Fibroblast of the conjunctiva (primary cell): ENCODE measurements around the gene PRPF31.
A peak's percentile ranks its signal among the peaks of the same experiment; 100 is the strongest.

Experiments used
- DNase-seq: peaks from one replicate; pipeline ENCODE4 v3.0.0-alpha.2; 2010; ENCODE audit warnings: low read depth

Gene PRPF31

DNA sequence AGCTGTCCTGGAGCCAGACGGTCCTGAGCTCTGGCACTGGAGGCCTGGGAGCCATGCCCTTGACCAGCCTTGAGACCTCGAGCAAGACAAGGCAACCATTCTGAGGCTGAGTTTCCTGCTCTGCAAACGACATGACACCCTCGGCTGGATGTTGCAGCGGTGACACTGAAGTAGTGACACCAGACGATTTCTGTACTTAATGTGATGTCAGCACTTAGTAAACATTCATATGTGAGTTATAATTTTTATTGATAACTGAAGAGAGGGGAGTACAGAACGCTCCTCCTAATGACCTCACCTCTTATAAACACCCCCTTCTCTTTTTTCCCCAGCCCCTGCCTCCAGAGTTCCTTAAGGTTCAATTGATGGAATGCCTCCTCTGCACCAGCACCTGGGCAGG lies 7.1 kb upstream of the PRPF31 start:
- no peak for DNase-seq

DNA sequence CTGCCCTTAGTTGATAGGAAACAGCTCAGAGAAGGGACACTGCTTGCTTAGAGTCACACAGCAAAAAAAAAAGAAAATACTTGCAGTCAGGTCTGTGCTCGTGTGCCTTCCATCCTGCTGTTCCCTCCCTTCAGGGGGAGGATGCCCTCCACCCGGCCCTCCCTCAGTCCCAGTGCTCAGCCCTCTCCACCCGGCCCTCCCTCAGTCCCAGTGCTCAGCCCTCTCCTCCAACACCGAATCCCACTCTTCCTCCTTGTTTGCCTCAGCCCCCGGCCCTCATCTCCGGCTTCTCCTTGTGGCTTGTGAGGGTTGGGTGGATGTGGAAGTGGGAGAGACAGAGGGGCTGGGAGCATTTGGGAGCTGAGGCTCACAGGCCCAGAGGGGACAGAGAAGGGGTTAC lies 5.9 kb upstream of the PRPF31 start:
- no peak for DNase-seq

DNA sequence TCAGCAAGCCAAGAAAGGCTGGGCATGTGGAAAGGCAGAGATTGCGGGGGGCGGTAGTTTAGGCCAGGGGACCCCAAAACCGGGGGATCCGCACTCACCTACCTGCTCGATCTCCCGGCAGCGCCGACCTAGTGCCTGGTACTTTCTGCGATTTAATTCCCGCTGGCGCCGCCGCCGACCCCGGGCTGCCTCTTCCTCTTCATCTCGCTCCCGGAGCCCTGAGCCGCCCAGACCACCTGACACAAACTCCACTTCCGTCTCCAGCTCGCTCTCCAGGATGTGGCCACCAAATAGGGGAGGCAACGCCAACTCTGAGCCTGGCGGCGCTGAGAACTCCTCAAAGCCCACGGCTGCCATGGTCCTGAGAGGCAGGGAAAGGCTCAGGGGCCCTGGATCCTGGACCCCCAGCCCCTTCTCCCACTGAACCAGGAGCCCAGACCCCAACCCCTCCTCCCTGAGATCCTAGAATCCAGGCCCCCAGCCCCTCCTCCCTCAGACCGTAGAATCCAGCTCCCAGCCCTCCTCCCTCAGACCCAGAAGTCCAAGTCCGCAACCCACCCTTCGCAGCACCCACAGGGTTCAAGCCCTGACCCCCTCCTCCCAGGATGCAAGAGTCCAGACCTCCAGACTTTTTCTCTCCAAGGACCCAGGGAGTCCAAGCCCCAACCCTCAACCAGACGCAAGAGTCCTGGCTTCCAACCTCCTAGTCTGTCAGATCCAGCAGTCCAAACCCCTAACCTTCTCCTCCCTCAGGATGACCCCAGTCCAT lies 1.0 kb upstream of the PRPF31 start:
- DNase-seq = no peak

DNA sequence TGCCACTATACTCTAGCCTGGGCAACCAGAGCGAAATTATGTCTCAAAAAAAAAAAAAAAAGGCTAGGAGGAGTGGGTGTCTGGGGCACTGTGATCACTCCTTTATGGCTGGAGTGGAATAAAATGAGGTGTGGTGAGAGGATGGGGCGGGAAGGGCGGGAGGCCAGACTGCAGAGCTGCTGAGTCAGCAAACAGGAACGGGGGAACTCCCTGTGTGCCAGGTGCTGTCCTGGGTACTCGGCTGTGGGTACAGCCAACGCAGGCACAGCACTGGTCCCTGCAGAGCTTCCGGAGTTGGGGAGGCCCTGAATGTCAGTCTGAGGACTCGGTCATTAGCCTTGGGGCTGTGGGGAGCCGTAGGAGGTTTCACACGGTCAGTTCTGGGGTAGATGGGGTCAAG lies 5.7 kb downstream of the PRPF31 start:
- DNase-seq = no peak

DNA sequence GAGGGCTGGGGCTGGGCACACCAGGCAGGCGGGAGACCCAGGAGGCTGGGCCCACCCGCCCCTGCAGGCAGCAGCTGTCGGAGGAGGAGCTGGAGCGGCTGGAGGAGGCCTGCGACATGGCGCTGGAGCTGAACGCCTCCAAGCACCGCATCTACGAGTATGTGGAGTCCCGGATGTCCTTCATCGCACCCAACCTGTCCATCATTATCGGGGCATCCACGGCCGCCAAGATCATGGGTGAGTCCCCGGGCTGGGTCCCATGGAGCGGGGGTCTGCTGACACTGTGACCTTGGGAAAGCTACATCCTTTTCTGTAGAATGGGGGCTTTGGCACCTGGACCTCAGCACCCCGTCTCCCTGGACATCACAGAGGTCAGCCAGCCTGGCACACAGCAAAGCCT lies 8.1 kb downstream of the PRPF31 start:
- DNase-seq = no peak

DNA sequence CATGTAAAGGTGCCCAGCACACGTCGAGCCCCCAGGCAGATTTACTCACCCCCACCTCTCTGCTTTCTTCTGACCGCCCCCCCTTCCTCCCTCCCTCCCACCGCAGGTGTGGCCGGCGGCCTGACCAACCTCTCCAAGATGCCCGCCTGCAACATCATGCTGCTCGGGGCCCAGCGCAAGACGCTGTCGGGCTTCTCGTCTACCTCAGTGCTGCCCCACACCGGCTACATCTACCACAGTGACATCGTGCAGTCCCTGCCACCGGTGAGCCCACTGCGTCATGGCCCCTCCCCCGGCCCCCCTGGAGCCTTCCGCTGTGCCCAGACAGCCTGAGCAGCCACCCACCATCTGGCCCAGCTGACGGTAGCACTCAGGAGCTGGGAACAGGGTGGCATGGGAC lies 8.8 kb downstream of the PRPF31 start:
- no peak for DNase-seq

DNA sequence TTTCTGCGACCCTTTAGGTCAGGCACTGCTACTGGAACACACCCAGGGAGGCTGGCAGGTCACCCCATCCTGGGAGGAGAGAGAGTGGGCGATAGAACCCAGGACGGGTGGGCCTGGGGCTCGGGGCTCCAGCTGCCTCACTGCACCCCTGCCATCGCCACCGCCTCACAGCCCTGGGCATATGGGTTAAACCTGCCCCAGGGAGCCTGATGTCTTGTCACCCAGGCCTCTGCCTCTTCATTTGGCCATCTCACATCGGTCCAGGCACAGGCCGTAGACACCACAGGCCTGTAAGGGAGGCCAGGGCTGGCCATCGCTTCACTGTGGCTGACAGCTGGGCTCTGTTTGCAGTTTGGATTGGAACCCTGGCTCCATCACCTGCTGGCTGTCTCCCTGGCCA lies 10.2 kb downstream of the PRPF31 start:
- DNase-seq = no peak

DNA sequence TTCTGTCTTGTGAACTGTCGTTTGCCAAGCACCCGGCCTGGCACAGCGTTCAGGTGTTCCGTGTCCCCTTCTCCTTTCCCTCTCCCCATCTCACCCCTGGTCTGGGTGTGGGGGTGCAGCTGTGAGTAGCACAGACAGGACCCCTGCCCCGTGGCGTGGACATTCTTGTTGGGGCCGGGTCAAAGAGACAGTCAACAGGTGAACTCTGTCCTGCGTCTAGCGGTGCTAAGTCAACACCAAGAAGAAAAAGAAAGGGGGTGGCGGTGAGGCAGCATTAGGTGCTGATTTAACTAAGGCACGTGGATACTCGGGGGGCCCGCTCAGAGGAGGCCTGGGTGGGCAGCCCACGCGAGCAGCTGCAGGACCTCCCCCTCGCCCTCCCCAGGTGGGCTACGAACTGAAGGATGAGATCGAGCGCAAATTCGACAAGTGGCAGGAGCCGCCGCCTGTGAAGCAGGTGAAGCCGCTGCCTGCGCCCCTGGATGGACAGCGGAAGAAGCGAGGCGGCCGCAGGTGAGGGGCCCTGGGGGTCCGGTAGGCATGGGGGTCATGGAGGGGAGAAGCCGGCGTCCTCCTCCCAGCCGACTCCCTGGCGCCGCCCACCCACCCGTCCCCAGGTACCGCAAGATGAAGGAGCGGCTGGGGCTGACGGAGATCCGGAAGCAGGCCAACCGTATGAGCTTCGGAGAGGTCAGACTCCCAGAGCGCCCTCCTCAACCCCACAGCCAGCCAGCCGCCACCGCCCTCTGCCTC lies 12.3 kb downstream of the PRPF31 start:
- no peak for DNase-seq

DNA sequence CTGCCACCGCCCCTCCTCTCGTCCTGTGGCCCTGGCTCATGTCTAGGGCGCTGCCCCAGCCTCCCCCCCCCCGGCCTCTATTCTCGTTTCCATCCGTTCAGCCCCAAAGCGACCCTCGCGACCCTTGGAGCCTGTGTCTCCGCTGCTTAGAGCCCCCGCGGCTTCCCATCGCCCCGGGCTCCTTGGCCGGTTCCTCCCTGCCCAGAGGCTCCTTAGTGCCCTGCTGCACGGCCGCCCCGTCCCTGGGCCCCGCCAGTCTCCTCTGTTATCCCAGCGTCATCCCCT lies 12.8 kb downstream of the PRPF31 start:
- DNase-seq = no peak

DNA sequence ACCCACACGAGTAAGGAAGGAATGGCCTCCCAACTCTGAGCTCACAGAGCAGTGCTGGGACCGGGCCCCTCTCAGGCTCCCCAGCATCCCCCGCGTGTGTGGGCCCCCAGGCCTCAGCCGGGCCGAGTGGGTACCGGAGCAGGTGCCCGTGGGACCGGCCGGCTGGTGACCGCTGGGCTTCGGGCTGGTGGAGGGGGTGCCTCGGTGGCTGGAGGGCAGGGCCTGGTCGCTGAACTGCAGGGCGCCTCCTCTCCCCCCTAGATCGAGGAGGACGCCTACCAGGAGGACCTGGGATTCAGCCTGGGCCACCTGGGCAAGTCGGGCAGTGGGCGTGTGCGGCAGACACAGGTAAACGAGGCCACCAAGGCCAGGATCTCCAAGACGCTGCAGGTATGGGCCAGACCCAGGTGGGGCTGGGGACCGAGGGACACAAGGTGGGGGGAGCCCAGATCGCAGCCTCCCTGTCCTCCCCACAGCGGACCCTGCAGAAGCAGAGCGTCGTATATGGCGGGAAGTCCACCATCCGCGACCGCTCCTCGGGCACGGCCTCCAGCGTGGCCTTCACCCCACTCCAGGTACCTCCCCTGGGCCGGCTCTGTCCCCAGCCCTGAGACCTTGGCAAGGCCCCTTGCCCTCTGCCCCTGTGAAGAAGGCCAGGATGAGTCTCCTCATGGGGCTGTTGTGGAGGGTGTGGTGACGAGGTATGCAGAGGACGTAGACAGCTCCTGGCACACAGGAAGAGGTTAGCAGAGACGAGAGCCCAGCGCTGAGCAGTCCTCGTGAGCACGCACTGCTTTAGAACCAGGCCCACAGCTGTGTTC lies 13.5 kb downstream of the PRPF31 start:
- no peak for DNase-seq

DNA sequence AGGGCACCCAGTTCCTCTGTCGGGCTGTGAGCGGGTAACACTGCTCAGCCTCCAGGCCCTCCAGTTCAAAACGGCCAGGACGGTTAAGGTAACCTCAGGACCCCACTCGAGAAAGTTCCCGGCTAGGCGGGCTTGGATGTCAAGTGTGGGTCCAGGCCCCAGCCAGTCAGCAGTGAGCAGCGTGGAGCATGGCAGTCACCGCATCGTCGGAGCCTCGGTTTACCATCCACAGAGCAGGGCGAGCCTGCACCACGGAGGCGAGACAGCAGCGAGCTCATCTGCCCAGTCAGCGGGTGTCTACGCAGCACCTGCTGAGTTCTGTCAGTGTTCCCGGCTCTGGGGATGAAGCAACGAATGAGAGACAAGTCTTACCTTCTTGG lies 14.1 kb downstream of the PRPF31 start:
- DNase-seq = no peak

DNA sequence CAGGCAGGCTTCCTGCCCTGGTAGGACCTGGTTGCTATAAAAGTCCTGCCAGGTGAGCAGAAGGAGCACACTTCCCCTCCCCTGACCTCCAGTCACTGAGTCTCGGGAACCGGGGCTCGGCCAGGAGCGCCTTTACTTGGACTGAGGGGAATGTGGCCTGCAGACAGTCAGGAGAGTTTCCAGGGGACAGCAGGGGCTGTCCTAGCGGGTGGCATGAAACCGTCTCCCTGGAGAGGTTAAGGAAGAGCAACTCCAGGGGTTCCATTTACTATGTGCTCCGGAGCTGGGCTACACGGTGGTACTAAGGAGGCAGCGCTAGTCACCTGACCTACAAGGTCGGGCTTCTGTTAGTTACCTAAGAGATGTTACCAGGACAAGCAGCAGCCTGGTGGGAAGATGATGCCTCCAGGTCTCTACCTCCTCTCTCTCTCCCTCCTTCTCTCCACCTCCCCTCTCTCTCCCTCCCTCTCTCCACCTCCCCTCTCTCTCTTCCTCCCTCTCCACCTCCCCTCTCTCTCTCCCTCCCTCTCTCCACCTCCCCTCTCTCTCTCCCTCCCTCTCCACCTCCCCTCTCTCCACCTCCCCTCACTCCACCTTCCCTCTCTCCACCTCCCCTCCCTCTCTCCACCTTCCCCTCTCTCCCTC lies 17.9 kb downstream of the PRPF31 start:
- no peak for DNase-seq

DNA sequence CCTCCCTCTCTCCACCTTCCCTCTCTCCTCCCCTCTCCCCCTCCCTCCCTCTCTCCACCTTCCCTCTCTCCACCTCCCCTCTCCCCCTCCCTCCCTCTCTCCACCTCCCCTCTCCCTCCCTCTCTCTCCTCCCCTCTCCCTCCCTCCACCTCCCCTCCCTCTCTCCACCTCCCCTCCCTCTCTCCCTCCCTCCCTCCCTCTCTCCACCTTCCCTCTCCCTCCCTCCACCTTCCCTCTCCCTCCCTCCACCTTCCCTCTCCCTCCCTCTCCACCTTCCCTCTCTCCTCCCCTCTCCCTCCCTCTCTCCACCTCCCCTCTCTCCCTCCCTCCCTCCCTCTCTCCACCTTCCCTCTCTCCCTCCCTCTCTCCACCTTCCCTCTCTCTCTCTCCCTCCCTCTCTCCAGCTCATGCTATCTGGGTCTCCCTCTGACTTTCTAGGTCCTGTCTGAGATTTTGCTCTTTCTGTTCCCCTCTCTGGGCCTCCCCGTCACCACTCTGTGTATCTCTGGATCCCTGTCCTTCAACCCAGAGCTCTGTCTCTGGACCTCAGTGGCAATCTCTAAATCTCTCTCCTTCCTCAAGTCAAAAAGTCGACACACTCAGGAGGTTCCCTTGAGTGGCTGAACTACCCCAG lies 18.5 kb downstream of the PRPF31 start:
- DNase-seq = no peak

DNA sequence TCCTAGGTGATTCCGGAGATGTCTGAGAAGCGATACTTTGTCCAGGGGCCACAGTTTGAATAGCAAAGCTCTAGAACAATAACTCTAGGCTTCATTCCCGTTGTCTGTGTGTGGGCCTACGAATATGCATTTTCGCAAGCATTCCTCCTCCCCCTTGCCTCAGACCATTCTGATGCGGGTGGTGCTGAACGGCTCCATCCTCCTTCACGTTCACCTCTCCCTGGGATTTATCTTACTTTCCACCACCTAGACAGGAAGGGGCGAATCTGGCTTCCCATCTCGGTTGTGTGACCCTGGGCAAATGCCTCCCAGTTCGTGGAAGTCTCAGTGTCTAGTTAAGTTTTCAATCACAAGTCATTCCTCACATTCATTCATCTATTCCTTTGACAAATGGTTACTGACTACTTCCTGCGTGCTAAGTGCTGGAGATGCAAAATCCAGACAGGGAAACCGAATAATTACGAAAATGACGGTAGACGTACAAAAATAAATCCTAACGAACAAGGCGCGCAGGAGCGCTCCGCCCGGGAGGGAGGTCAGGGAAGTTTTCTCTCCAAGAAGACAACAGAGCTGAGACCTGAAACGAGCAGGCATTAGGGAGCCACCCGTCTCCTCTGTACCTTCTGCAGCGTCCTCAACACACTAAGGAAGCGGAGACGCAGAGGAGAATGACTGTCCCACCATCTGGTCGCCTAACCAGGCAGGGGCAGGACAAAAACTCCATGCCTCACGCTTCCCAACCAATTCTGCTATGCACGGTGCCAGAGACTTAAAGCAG lies 20.7 kb downstream of the PRPF31 start:
- DNase-seq = no peak

DNA sequence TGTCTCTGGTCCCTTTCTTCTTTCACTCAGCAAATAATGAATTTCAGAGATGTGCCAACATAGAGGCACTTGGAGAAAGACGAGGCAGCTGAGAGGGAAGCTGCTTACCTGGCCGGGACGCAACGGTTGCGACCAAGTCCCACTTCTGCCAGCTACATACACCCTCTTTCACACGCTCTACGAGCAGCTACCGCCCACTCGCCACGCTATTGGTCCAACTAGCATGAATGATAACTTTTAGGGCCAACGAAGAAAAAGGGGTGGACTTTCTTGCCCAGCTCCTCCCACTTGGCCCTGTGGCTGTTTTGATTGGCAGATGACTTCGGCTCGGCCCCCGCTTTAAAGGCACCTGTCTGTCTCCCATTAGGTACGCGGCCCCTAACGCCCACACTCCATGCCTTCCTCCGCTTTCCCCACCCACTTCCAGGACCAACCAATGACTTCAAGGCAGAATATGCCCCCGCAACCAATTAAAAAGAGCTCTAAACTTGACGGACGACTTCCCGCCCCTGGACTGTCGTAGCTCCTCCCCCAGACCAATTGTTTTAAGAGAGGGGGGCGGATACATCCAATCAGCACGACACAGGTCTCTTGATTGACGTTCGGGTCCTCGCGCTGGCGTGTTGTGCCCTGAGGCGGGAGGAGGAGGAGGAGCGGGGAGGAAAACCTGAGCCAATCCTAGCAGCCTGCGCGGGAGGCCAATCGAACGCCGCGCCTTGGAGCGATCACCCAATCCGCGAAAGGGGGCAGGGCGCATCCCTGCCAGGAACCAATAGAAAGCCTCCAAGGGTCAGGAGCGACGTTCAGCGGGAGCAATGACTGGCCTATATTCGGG lies 21.5 kb downstream of the PRPF31 start:
- peak; percentile 100 for DNase-seq

DNA sequence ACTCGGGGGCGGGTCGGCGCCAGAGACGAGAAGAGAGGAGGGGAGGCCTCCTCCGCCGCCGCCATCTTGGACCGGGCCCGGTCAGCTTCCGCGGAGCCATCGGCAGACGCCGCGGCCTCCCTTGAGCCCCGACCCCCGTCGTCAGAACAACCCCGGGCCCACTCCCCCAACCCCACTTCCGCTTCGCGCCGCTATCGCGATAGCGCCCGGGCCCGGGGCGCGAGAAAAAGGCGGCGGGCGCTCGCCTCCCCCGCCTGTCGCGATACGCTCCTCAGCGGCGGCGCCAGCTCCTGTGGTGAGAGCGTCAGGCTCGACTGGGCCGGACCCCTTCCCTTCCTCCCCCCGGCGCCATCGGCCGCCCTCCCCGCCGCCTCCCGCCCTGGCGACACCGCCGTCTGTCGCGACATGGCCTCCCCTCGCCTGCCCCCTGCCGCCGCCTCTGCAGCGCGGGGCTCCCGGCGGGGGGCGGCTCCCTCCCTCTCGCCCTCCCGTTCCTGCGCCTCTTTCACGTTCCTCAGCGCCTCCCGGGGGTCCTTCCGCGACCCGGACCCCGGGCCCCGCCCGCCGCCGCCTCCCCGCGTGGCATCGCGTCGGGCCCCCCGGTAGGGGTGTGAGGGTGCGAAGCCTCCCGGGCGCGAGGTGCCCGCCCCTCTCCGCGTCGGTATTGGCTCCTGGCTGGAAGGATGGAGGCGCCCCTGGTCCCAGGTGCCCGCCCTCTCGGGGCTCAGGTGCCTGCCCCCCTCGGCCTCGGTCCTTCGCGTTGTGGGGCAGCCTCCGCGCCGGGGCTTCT lies 22.3 kb downstream of the PRPF31 start, which contains the start of gene CNOT3:
Gene CNOT3 (plus strand): TSS at position 64 of the 790 bp plus-strand sequence. CDS start 5,217 bp downstream, outside the sequence.
- DNase-seq = no peak

DNA sequence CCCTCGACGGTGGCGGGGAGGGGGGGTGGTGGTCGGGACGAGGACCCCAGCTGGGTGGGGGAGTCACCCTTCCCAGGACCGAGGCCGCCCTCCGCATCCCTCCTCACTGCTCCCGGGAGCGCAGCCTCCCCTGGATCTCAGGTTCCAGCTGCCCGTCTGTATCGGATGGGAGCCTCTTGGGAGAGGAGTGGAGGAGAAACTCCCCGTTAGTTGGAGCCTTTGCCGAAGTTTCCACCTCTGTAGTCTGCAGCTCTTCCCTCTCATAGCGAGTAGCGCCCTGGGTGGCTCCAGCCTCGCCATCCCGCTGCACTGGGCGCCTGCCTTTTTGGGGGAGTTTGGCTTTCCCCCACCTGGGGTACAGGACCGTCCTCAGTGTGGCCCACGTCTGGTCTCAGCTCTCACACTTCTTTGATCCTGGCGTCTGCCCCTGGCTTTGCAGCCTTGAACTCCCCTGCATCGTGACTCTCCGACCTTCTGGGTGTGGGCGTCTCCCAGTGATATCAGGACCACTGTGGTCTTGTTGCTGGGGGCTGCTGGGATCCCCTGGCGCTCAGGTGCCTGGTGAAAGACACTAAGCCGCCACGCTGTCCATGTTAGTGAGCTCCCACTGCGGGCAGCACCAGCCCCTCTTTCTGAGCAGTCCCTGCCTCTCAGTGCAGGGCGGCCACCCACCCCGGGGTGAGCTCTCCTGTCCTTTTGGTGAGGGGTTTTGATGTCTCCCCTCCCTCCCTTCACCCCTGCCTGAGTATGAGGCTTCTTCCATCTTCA lies 23.1 kb downstream of the PRPF31 start:
- DNase-seq = no peak

DNA sequence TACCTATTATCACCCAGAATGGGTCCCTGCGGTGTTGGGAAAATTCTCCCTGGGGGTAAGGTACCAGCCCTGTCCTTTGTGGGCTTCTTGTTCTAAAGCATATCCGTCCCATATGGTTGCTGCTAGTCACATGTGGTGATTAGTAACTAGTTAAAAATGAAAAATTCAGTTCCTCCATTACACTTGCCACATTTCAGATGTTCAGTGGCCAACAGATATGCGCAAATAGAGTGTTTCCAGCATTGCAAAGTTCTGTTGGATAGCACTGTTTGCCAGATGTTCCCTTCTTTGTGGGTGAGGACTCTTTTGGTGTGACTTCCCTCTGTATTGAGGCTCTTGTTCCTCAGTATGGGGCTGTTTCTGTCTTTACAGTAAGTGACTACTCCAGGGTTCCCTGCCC lies 25.8 kb downstream of the PRPF31 start:
- no peak for DNase-seq
